Mononuclear cell (primary cell): ENCODE data around the gene HSF2BP. TPM values are rescaled to one million over a fixed set of nuclear protein-coding genes. Genes with fewer than 3 reads are reported as not detected.
"Not testable (repeated sequence)": the region's sequence is repeated elsewhere in the genome, so short reads cannot be mapped to it uniquely, and the experiment has no call there.

Experiments
- H3K27me3 ChIP-seq: 2 replicates; pipeline ENCODE4 v1.6.0; 2011; ENCODE audit warnings: low read length, control low read depth; ENCODE audit not compliant: insufficient read depth
- H3K4me1 ChIP-seq: 2 replicates; pipeline ENCODE4 v1.5.1; 2011; ENCODE audit warnings: mild to moderate bottlenecking, low read length, control low read depth; ENCODE audit not compliant: insufficient read depth
- H3K4me3 ChIP-seq: 2 replicates; pipeline ENCODE4 v1.5.1; 2011; ENCODE audit warnings: mild to moderate bottlenecking, low read length, moderate library complexity
- H3K9me3 ChIP-seq: 2 replicates; pipeline ENCODE4 v1.5.1; 2011; ENCODE audit warnings: low read depth, mild to moderate bottlenecking, control low read depth, low read length
- total RNA-seq: library from RNA; depleted of rRNA; stranded (reverse); fragments of >200 nt; gene quantifications from one replicate; pipeline ENCODE4 v1.2.3, GENCODE V29; 2012

The HSF2BP gene
- total RNA-seq, 1 donor = 0.42 TPM

- H3K4me1 ChIP-seq = no peaks in the 10 kb centered on the region
- H3K4me3 ChIP-seq = no peak overlapping the region
- no peaks in the 10 kb centered on the region for H3K27me3 ChIP-seq
- H3K9me3 ChIP-seq = no peaks in the 10 kb centered on the region
Observed at GRCh38 chr21:43590194-43590593, 69.1 kb downstream of the HSF2BP start.

DNA sequence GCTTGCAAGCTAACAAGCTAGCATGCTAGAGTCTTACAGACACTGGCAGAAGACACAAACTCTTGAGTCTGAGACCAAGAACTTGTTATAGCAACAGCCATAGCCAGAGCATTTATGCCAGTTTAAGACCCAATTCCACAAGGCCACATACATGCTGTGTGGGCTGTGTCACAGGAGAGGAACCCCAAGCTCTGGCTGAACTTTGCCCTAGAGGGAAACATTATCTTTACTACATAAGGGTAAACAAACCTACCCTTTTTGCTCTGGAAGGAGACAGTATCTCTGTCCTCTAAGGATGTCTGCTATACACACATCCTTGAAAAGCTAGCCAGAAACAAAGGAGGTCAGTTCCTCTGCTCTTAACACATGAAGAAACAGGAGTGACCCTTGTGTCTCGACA lies 70.3 kb downstream of the HSF2BP start:
- Histone ChIP-seq H3K27me3 (no peaks in the 10 kb centered on the region), H3K9me3 (no peaks in the 10 kb centered on the region), H3K4me1 (no peaks in the 10 kb centered on the region), H3K4me3 (no peak overlapping the region)

DNA sequence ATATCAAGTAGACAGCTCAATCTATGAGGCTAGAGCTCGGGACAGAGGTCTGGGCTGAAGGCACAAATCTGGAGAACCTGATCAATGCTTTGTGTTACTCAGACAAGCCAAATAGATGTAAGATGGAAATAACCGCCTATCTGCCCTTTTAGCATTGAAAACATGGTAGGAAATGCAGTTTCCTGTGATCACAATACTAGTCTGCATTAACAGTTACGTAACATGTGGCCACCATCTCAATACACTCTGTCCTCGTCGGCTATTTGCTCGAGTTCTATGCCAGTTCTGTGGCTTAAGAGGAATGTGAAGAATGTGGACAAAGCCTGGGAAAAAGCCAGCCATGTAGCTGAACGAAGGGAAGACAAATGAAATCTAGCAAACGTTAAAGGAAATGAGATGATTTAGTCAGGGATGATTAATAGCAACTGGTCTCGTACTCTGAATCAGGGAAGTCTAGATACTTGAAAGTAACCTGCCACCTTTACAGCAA lies 73.3 kb downstream of the HSF2BP start:
- Histone ChIP-seq H3K4me3 (no peak overlapping the region), H3K9me3 (no peaks in the 10 kb centered on the region), H3K4me1 (no peaks in the 10 kb centered on the region), H3K27me3 (no peaks in the 10 kb centered on the region)

DNA sequence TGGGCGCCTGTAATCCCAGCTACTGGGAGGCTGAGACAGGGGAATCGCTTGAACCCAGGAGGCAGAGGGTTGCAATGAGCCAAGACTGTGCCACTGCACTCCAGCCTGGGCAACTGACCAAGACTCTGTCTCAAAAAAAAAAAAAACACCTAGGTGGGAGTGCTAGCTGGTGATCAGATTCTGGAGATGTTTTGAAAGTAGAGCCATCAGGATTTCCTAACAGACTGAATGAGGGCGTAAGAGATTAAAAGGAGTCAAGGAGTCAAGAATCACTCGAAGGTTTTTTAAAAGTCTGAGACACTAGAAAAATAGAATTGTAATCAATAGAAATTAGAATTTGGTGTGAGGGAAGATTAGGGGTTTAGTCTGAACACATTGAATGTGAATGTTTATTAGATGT lies 73.8 kb downstream of the HSF2BP start:
- Histone ChIP-seq H3K4me3 (no peak overlapping the region), H3K27me3 (no peaks in the 10 kb centered on the region), H3K9me3 (no peaks in the 10 kb centered on the region), H3K4me1 (no peaks in the 10 kb centered on the region)

- H3K4me1 ChIP-seq = no peaks in the 10 kb centered on the region
- no peak overlapping the region for H3K4me3 ChIP-seq
- no peaks in the 10 kb centered on the region for H3K9me3 ChIP-seq
- no peaks in the 10 kb centered on the region for H3K27me3 ChIP-seq
Observed at GRCh38 chr21:43581453-43581852, 77.8 kb downstream of the HSF2BP start.

GRCh38 chr21:43578677-43579303 lies 80.5 kb downstream of the HSF2BP start:
- H3K4me3 ChIP-seq = no peak overlapping the region
- peaks cover 11% of the 10 kb centered on the region for H3K4me1 ChIP-seq
- no peaks in the 10 kb centered on the region for H3K9me3 ChIP-seq

DNA sequence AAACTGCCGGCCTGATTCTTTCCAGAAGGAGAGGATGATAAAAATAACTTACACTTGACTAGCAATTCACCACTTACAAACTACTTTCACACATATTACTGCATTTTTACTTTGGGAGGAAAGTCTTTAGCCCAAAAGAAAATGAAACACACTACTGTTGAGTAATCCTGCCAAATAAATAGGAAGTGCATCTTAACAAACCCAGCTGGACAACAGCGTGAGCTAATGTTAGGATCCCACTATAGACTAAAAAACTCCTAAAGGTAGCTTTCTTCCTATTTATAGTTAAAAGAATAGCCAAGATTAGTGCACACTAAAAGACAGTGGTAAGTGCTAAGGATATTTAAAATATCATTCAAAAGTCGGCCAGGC lies 83.8 kb downstream of the HSF2BP start:
- H3K9me3 ChIP-seq = no peaks in the 10 kb centered on the region
- H3K4me1 ChIP-seq = peaks cover 11% of the 10 kb centered on the region
- H3K4me3 ChIP-seq = no peak overlapping the region
- H3K27me3 ChIP-seq = no peaks in the 10 kb centered on the region

More at GRCh38 chr21:43578677-43579303, 80.5 kb downstream of the HSF2BP start:
- no peaks in the 10 kb centered on the region for H3K27me3 ChIP-seq

DNA sequence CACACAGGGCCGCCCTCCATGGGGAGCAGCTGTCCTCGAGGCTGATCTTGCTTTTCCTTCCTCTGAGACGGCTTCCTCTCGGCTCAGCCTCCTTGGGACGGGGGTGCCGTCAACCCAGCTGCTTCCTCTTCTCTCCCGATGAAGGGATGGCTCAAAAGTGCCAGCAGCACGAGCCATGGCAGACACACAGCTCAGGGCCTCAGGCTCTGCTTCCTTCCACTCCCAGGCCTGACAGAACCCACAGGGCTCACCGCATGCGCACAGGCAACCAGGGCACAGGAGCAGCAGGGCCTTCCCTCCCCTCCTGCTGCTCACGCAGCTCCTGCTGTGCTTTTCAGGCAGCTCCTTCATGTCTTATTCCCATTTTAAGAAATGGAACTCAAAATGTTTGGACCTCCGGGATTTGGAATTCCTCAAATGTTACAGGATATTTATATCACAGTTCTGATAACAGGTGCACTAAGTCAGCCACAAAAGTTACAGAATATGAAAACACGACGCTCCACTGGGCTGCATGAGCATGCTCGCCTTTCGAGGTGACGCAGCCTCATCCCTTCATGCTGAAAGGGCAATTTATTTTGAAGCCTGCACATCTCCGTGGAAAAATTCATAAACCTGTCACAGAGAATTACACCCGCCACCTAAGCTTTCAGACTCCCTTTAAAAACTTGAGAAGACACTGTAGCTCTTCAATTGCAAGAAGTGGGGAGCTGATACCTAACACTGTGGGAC lies 84.4 kb downstream of the HSF2BP start:
- no peaks in the 10 kb centered on the region for H3K27me3 ChIP-seq
- H3K4me1 ChIP-seq = peaks cover 11% of the 10 kb centered on the region
- H3K9me3 ChIP-seq = no peaks in the 10 kb centered on the region
- no peak overlapping the region for H3K4me3 ChIP-seq

DNA sequence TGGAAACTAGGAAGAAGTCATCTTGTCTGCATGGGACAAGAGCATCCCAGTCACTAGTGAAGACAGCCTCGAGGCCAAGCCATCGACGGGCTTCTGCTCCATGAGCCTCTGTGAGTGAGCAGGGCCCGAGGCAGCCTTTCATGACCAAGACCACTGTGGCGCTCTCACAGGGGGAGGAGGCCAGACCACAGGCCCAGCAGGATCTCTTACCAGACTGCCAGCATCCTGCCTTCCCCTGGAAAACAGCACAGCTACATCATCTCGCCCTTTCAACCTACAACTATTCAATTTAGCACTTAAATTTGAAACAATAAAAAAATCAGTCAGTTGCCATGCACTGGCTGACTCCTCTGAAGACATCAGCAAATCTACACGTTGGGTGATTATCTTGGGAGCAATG lies 85.4 kb downstream of the HSF2BP start:
- H3K4me1 ChIP-seq = peaks cover 11% of the 10 kb centered on the region

GRCh38 chr21:43572446-43572845 lies 86.8 kb downstream of the HSF2BP start:
- H3K27me3 ChIP-seq = no peaks in the 10 kb centered on the region
- H3K9me3 ChIP-seq = no peaks in the 10 kb centered on the region
- H3K4me1 ChIP-seq = peaks cover 11% of the 10 kb centered on the region
- no peak overlapping the region for H3K4me3 ChIP-seq

More for the DNA sequence above, 85.4 kb downstream of the HSF2BP start:
- no peak overlapping the region for H3K4me3 ChIP-seq
- H3K27me3 ChIP-seq = no peaks in the 10 kb centered on the region
- H3K9me3 ChIP-seq = no peaks in the 10 kb centered on the region

DNA sequence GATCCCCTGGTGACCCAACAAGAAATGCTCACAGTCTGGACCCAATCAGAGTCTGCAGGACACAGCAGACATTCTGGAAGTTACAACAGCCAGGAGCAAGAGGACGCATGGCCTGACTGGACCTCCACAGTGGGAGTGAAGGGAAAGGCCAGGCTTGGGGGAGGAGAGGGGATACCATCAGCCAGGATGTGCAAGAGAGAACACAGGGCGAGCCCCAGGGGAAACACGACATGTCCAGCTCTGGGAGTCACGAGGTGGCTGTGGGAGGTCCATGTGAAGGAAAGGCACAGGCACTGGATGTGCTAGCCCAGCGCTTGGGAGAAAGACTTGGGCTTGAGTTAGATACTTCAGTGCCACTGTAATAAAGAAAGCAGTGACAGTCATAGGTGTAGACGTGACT lies 87.3 kb downstream of the HSF2BP start:
- Histone ChIP-seq H3K27me3 (no peaks in the 10 kb centered on the region), H3K4me3 (no peak overlapping the region), H3K4me1 (peaks cover 11% of the 10 kb centered on the region), H3K9me3 (no peaks in the 10 kb centered on the region)

DNA sequence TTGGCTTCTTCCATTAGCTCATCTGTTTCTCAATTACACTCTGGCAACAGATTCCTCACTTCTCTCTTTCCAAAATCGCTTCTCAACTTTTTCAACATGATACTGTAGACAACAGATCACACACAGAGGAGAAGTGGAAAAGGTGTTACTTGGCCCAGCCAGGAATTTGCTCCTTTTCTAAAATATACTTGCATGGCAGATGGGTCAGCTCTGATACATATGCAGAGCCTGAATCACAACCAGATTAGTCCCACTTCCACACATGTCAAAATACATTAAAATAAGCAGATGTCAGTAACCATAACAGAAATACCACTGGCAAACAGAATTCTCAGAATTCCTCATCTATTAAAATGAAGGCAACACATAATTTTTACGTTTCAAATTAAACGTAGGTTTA lies 89.1 kb downstream of the HSF2BP start:
- H3K27me3 ChIP-seq, H3K9me3 ChIP-seq, H3K4me3 ChIP-seq, H3K4me1 ChIP-seq: not testable (repeated sequence)

- H3K4me1 ChIP-seq, H3K9me3 ChIP-seq, H3K27me3 ChIP-seq, H3K4me3 ChIP-seq: not testable (repeated sequence)
Observed at GRCh38 chr21:43562451-43562850, 96.8 kb downstream of the HSF2BP start.

DNA sequence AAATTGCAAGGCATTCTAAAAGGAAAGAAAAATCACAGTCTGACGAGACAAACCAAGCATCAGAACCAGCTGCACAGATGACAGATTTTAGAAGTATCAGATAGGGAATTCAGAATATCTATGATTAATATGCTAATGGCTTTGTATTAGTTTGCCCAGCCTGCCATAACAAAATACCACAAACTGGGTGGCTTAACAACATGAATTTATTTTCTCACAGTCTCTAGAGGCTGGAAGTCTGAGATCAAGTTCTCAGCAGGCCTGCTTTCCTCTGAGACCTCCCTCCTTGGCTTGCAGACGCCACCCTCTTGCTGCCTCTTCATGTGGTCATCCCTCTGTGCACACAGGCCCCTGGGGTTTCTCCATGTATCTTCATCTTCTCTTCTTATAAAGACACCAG lies 118.7 kb downstream of the HSF2BP start:
- not testable (repeated sequence) for H3K4me3 ChIP-seq, H3K9me3 ChIP-seq, H3K27me3 ChIP-seq, H3K4me1 ChIP-seq

- not testable (repeated sequence) for H3K4me1 ChIP-seq, H3K9me3 ChIP-seq, H3K4me3 ChIP-seq, H3K27me3 ChIP-seq
Observed at GRCh38 chr21:43522495-43523131, 136.7 kb downstream of the HSF2BP start.
